Prostate gland (tissue), 2 donors: ENCODE measurements around the gene AKT1S1. TPM values are rescaled to one million over a fixed set of nuclear protein-coding genes. Genes with fewer than 3 reads are reported as not detected.
"Not testable (repeated sequence)": the region's sequence is repeated elsewhere in the genome, so short reads cannot be mapped to it uniquely, and the experiment has no call there.

Experiments used
- DNase-seq: peaks from one replicate; pipeline ENCODE4 v3.0.0-alpha.2; 2019; ENCODE audit warnings: low spot score
- H3K27ac ChIP-seq, 2 donors: fragments of 200-600 bp; sonication (generic); 2 replicates each; pipeline ENCODE4 v1.5.1; 2017 to 2019
- H3K27me3 ChIP-seq: fragments of 200-600 bp; sonication (generic); replicated peaks from 2 replicates; pipeline ENCODE4 v1.5.1; 2019; ENCODE audit not compliant: insufficient read depth
- H3K36me3 ChIP-seq, 2 donors: fragments of 200-600 bp; sonication (generic); 1 replicate in 1 of 2; 2 replicates in 1 of 2; pipeline versions ENCODE4 v1.5.1 to v1.8.1; 2017 to 2019
- H3K4me1 ChIP-seq: fragments of 200-600 bp; sonication (generic); replicated peaks from 2 replicates; pipeline ENCODE4 v1.5.1; 2019
- H3K4me3 ChIP-seq, 2 donors: fragments of 200-600 bp; sonication (generic); 2 replicates each; pipeline ENCODE4 v1.5.1; 2017 to 2019
- H3K9me3 ChIP-seq: fragments of 200-600 bp; sonication (generic); 2 replicates; pipeline ENCODE4 v1.5.1; 2017
- POLR2A ChIP-seq: fragments of 450-650 bp; IDR thresholded peaks from one replicate; pipeline ENCODE4 v1.6.1; 2016; ENCODE audit warnings: antibody characterized with exemption, mild to moderate bottlenecking
- POLR2AphosphoS5 ChIP-seq: sonication (generic); formaldehyde crosslinking; IDR thresholded peaks from one replicate; pipeline ENCODE4 v1.6.1; 2017; ENCODE audit warnings: antibody characterized with exemption
- WGBS: methylation state at CpG from one replicate; pipeline ENCODE4 v1.1.5; 2018; 5-methylcytosine and 5-hydroxymethylcytosine counted together
- intact Hi-C: fragments of 100-400 bp; cut with DNase I; formaldehyde crosslinking; loops from one replicate; pipeline ENCODE4 v1.14.2; 2022
- microRNA-seq: library from miRNA; unstranded; fragments of <30 nt; microRNA quantifications from one replicate; pipeline ENCODE4, GENCODE V29; 2016
- small RNA-seq, 2 donors: library from RNA; depleted of rRNA; stranded (forward); fragments of <200 nt; gene quantifications; one replicate each; pipeline ENCODE3, GENCODE V24; 2016
- total RNA-seq, 2 donors: library from RNA; depleted of rRNA; stranded (reverse); fragments of >200 nt; gene quantifications; one replicate each; pipeline ENCODE4 v1.1.0, GENCODE V29; 2016
- TF ChIP-seq, protein P1 (sequence below), 4 experiments: fragments of 200-600 bp in 2 of 4; fragments of 450-650 bp in 2 of 4; sonication (generic) in 2 of 4; IDR thresholded peaks; 1 replicate in 3 of 4; 2 replicates in 1 of 4; pipeline ENCODE4 v1.5.1; 2016 to 2019; ENCODE audit warnings: antibody characterized with exemption in 4 of 4, mild to moderate bottlenecking in 2 of 4, moderate library complexity in 2 of 4

AKT1S1 gene
- total RNA-seq, 2 donors from 2014 or later, result 27.6 to 30.2 TPM

DNA sequence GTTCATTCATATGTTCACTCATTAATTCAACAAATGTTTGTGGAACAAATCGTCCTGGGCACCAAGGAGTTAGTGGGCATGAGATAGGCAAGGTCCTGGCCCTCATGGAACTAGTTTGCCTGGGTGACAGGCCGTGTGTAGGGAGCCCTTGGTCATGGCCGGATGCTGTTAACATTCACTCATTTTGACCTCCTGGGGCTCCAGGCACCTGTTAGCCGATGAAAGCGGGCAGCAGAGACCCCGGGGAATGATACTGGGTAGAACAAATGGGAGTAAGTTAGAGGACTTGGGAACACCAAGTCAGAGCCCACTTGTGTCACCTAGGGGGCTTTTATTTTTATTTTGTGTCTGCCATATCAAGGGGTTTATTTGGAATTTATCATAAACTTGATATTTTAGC lies 52.5 kb downstream of the AKT1S1 start:
- no peaks in the 10 kb centered on the region for H3K9me3 ChIP-seq
- intact Hi-C loops, result no loop called here
- H3K27me3 ChIP-seq, result no peaks in the 10 kb centered on the region
- H3K27ac ChIP-seq, result no peak overlapping the region
- H3K4me3 ChIP-seq, result no peak overlapping the region
- peaks cover 0 to 6% of the 10 kb centered on the region in 2 donors for H3K36me3 ChIP-seq
- no peak for TF ChIP-seq POLR2A
- TF ChIP-seq POLR2AphosphoS5, result no peak
- TF ChIP-seq, protein P1, sequence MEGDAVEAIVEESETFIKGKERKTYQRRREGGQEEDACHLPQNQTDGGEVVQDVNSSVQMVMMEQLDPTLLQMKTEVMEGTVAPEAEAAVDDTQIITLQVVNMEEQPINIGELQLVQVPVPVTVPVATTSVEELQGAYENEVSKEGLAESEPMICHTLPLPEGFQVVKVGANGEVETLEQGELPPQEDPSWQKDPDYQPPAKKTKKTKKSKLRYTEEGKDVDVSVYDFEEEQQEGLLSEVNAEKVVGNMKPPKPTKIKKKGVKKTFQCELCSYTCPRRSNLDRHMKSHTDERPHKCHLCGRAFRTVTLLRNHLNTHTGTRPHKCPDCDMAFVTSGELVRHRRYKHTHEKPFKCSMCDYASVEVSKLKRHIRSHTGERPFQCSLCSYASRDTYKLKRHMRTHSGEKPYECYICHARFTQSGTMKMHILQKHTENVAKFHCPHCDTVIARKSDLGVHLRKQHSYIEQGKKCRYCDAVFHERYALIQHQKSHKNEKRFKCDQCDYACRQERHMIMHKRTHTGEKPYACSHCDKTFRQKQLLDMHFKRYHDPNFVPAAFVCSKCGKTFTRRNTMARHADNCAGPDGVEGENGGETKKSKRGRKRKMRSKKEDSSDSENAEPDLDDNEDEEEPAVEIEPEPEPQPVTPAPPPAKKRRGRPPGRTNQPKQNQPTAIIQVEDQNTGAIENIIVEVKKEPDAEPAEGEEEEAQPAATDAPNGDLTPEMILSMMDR (IDR thresholded peaks at IDR 0.05), result no peak
- H3K4me1 ChIP-seq, result no peaks in the 10 kb centered on the region
- no peak for DNase-seq
- 88% methylated on average over 6 of the region's 6 CpGs for WGBS

DNA sequence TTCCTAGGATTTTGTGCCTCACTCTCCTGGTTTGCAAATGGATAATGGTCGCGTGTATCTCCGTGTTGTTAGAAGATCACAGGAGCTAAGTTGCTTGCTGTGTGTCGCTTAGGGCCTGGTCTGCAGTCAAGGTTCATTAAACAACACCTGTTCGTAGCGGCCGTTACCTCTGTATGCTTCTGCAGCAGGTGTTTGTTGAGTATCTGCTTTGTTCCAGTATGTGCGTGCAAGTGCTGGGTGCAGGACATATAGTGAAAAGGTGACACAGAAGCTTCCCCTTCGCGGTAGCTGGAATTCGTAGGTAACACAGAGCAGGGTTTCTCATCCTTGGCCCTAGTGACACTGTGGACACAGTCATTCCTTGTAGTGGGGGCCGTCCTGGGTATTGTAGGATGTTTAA lies 53.7 kb downstream of the AKT1S1 start:
- no peak for DNase-seq
- 90% methylated on average over 12 of the region's 12 CpGs for WGBS
- TF ChIP-seq POLR2A, result no peak
- intact Hi-C loops, result no loop called here
- Histone ChIP-seq H3K27me3 (no peaks in the 10 kb centered on the region), H3K4me3 (no peak overlapping the region), H3K9me3 (no peaks in the 10 kb centered on the region), H3K4me1 (peaks cover 3% of the 10 kb centered on the region), H3K36me3 (peaks cover 0 to 3% of the 10 kb centered on the region in 2 donors), H3K27ac (no peak overlapping the region)

DNA sequence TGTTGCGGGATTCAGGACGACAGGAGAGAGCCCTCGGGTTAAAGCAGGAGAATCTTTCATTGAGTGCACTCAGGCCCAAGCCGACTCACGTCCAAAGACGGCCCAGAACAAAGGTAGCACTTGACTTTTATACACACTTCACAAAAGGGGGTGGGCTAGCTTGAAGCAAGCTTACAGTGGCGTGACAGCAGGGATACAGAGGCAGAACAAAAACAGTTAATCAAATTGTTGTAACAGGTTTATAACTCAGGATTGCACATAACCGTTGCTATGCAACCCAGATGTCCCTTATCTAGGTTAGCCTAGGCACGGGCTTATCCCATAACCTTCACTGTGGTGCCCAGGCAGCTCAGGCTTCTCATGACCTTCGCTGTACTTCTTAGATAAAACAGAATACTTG lies 57.0 kb downstream of the AKT1S1 start:
- H3K9me3 ChIP-seq, result no peaks in the 10 kb centered on the region
- no peak overlapping the region for H3K4me3 ChIP-seq
- no peak for DNase-seq
- WGBS, result 74% methylated on average over 10 of the region's 10 CpGs
- peaks cover 3% of the 10 kb centered on the region for H3K4me1 ChIP-seq
- intact Hi-C loops, result no loop called here
- no peaks in the 10 kb centered on the region for H3K36me3 ChIP-seq
- H3K27ac ChIP-seq, result no peak overlapping the region
- TF ChIP-seq POLR2AphosphoS5 (no peak), POLR2A (no peak)
- TF ChIP-seq, protein P1 (IDR thresholded peaks at IDR 0.05), result no peak
- no peaks in the 10 kb centered on the region for H3K27me3 ChIP-seq

DNA sequence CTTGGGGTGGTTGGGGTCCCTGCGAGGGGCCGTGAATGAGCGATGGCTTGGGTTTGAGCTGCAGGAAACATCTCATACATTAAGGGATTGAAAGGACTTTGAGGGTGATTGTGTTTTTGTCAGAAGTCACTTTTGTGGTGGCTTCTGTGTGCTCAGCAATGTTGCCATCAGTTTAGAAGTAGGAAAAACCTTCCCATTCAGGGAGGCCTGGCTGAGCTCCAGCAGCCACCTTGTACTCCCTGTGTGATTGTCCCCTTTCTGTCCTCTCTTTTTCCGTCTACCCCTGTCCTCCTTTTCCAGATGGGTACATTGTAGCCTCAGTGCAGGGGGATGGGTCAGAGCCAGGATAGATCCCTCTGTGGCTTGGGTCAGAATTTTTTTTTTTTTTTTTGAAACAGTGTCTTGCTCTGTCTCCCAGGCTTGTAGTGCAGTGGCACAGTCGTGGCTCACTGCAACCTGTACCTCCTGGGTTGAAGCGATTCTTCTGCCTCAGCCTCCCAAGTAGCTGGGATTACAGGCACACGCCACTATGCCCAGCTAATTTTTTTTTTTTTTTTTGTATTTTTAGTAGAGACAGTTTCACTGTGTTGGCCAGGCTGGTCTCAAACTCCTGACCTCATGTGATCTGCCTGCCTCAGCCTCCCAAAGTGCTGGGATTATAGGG lies 57.6 kb downstream of the AKT1S1 start:
- peak overlapping the region; percentile 67 to 79 for H3K4me3 ChIP-seq

More for the DNA sequence above, 57.6 kb downstream of the AKT1S1 start:
- not testable (repeated sequence) for DNase-seq, H3K9me3 ChIP-seq, H3K27me3 ChIP-seq, H3K27ac ChIP-seq, H3K36me3 ChIP-seq, H3K4me1 ChIP-seq
- intact Hi-C loops, result loop anchor here (5.0 kb wide), 1 partner anchor 33 kb away; the partner anchor contains the start of gene PTOV1
- 81% methylated on average over 7 of the region's 7 CpGs for WGBS

Small RNA genes lying within 50 kb of the gene (microRNA-seq; reads per million reads assigned to microRNA genes)
- gene MIR4749 (1.8 reads per million, percentile 26 among the genes with 10 or more reads in this experiment), gene MIR4750 (1.3 reads per million, percentile 14 among the genes with 10 or more reads in this experiment), gene MIR6800 (not detected)

Small RNA genes lying within 50 kb of the gene (small RNA-seq; reads per million reads assigned to genes)
- 0 to 0.09 reads per million in 2 donors for gene MIR4749

Other genes starting within 250 kb of the AKT1S1 start
- 10 to 100 TPM; 59.1 to 72.3 TPM for gene RRAS, start 237.2 kb downstream of the AKT1S1 start, total RNA-seq
- 10 to 100 TPM; 47.9 to 80.8 TPM for gene SCAF1, start 235.1 kb downstream of the AKT1S1 start, total RNA-seq
- 10 to 100 TPM; 53.4 to 58.0 TPM for gene IRF3, start 211.5 kb downstream of the AKT1S1 start, total RNA-seq
- gene BCL2L12, start 211.4 kb downstream of the AKT1S1 start, total RNA-seq, result 10 to 100 TPM; 11.6 to 11.7 TPM
- 100 to 1,000 TPM; 142 to 300 TPM for gene PRMT1, start 200.1 kb downstream of the AKT1S1 start, total RNA-seq
- 1 to 10 TPM in 1 of 2 donors, under 1 TPM in 1; 0.68 to 6.1 TPM for gene ADM5, start 187.8 kb downstream of the AKT1S1 start, total RNA-seq
- 1 to 10 TPM in 1 of 2 donors, under 1 TPM in 1; 0.96 to 5.5 TPM for gene CPT1C, start 186.2 kb downstream of the AKT1S1 start, total RNA-seq
- gene TSKS, start 114.0 kb downstream of the AKT1S1 start, total RNA-seq, result 10 to 100 TPM in 1 of 2 donors, not detected in 1; 10.6 TPM
- gene AP2A1, start 110.4 kb downstream of the AKT1S1 start, total RNA-seq, result 100 to 1,000 TPM in 1 of 2 donors, 10 to 100 TPM in 1; 62.7 to 252 TPM
- 10 to 100 TPM; 39.2 to 45.4 TPM for gene FUZ, start 64.1 kb downstream of the AKT1S1 start, total RNA-seq
- 100 to 1,000 TPM in 1 of 2 donors, 10 to 100 TPM in 1; 38.4 to 173 TPM for gene MED25, start 59.1 kb downstream of the AKT1S1 start, total RNA-seq
- 100 to 1,000 TPM; 179 to 252 TPM for gene PTOV1, start 26.2 kb downstream of the AKT1S1 start, total RNA-seq
- gene PNKP, start 9.8 kb downstream of the AKT1S1 start, total RNA-seq, result 100 to 1,000 TPM in 1 of 2 donors, 10 to 100 TPM in 1; 64.9 to 128 TPM
- 10 to 100 TPM; 33.0 to 51.4 TPM for gene TBC1D17, start 347 bp upstream of the AKT1S1 start, total RNA-seq
- 1 to 10 TPM in 1 of 2 donors, under 1 TPM in 1; 0.14 to 2.5 TPM for gene IL4I1, start 19.5 kb upstream of the AKT1S1 start, total RNA-seq
- gene ATF5, start 51.9 kb upstream of the AKT1S1 start, total RNA-seq, result 10 to 100 TPM; 14.0 to 16.4 TPM
- gene NUP62, start 52.1 kb upstream of the AKT1S1 start, total RNA-seq, result 10 to 100 TPM; 44.4 to 76.9 TPM
- gene SIGLEC11, start 83.8 kb upstream of the AKT1S1 start, total RNA-seq, result 1 to 10 TPM in 1 of 2 donors, under 1 TPM in 1; 0.68 to 1.0 TPM
- gene VRK3, start 148.0 kb upstream of the AKT1S1 start, total RNA-seq, result 10 to 100 TPM; 47.8 to 76.5 TPM
- gene ZNF473, start 148.7 kb upstream of the AKT1S1 start, total RNA-seq, result 10 to 100 TPM; 16.7 to 26.0 TPM